Measurements from ENCODE around the gene HSPG2. TPM values are rescaled to one million over a fixed set of nuclear protein-coding genes. Genes with fewer than 3 reads are reported as not detected.

HSPG2 gene
- total and polyA plus RNA-seq, 7 experiments from 2014 or later: 1.0 to 20.8 (median 9.4) TPM

- no peak overlapping the region for H3K4me3 Mint-ChIP-seq
- H3K9me3 Mint-ChIP-seq: no peaks in the 10 kb centered on the region
- no peaks in the 10 kb centered on the region for H3K4me1 Mint-ChIP-seq
- ATAC-seq (no peak), DNase-seq (no peak)
- H3K27me3 ChIP-seq (ENCODE audit: control insufficient read depth in 2 of 2, insufficient read depth in 2 of 2, low read length in 2 of 2): no peaks in the 10 kb centered on the region
- POLR2A ChIA-PET: no interaction called here
- H3K27ac ChIP-seq (ENCODE audit: low read depth, low read length): no peak overlapping the region
- H3K27ac Mint-ChIP-seq: no peak overlapping the region
- H3K4me1 ChIP-seq (ENCODE audit: control insufficient read depth in 2 of 2, insufficient read depth in 2 of 2, low read length in 2 of 2): no peaks in the 10 kb centered on the region
- H3K9me3 ChIP-seq (ENCODE audit: control insufficient read depth in 2 of 3, low read length in 3 of 3): no peaks in the 10 kb centered on the region
- no peaks in the 10 kb centered on the region for H3K36me3 ChIP-seq (ENCODE audit: control insufficient read depth in 2 of 3, insufficient read depth in 3 of 3, low read length in 3 of 3)
- CTCF ChIA-PET: no interaction called here
- intact Hi-C loops (cut with micrococcal nuclease): no loop called here
- H3K27me3 Mint-ChIP-seq: peaks cover 0 to 3% (median 0%) of the 10 kb centered on the region in 5 donors
- H3K36me3 Mint-ChIP-seq: no peaks in the 10 kb centered on the region
- H3K4me3 ChIP-seq (ENCODE audit: low read length): no peak overlapping the region
These were observed 132.6 kb downstream of the HSPG2 start for GRCh38 chr1:21804536-21804935.

GRCh38 chr1:21801100-21801499 is 136.0 kb downstream of the HSPG2 start:
- POLR2A ChIA-PET: no interaction called here
- no peaks in the 10 kb centered on the region for H3K9me3 Mint-ChIP-seq
- no peaks in the 10 kb centered on the region for H3K4me1 Mint-ChIP-seq
- no peaks in the 10 kb centered on the region for H3K36me3 Mint-ChIP-seq
- peaks cover 0 to 3% (median 0%) of the 10 kb centered on the region in 5 donors for H3K27me3 Mint-ChIP-seq
- intact Hi-C loops (cut with micrococcal nuclease): no loop called here
- Histone ChIP-seq H3K9me3 (ENCODE audit: control insufficient read depth in 2 of 3, low read length in 3 of 3) (no peaks in the 10 kb centered on the region), H3K36me3 (ENCODE audit: control insufficient read depth in 2 of 3, insufficient read depth in 3 of 3, low read length in 3 of 3) (no peaks in the 10 kb centered on the region), H3K4me1 (ENCODE audit: control insufficient read depth in 2 of 2, insufficient read depth in 2 of 2, low read length in 2 of 2) (no peaks in the 10 kb centered on the region), H3K27me3 (ENCODE audit: control insufficient read depth in 2 of 2, insufficient read depth in 2 of 2, low read length in 2 of 2) (no peaks in the 10 kb centered on the region), H3K27ac (ENCODE audit: low read depth, low read length) (no peak overlapping the region), H3K4me3 (ENCODE audit: low read length) (no peak overlapping the region)
- no peak overlapping the region for H3K4me3 Mint-ChIP-seq
- no peak for DNase-seq
- H3K27ac Mint-ChIP-seq: no peak overlapping the region
- no peak for ATAC-seq
- CTCF ChIA-PET: no interaction called here

- intact Hi-C loops (cut with micrococcal nuclease): no loop called here
- H3K36me3 ChIP-seq (ENCODE audit: control insufficient read depth in 2 of 3, insufficient read depth in 3 of 3, low read length in 3 of 3): no peaks in the 10 kb centered on the region
- H3K27ac ChIP-seq (ENCODE audit: low read depth, low read length): no peak overlapping the region
- H3K4me3 Mint-ChIP-seq: no peak overlapping the region
- H3K36me3 Mint-ChIP-seq: peaks cover 0 to 5% (median 0%) of the 10 kb centered on the region in 5 donors
- POLR2A ChIA-PET: interaction anchor here (0.6 kb wide), 1 partner anchor 39 kb away, joined by 4 read pairs; no protein-coding TSS in a partner anchor
- no peak overlapping the region for H3K27ac Mint-ChIP-seq
- H3K27me3 ChIP-seq (ENCODE audit: control insufficient read depth in 2 of 2, insufficient read depth in 2 of 2, low read length in 2 of 2): no peaks in the 10 kb centered on the region
- H3K27me3 Mint-ChIP-seq: peaks cover 0 to 3% (median 0%) of the 10 kb centered on the region in 5 donors
- no peak overlapping the region for H3K4me3 ChIP-seq (ENCODE audit: low read length)
- ATAC-seq (no peak), DNase-seq (no peak)
- no peaks in the 10 kb centered on the region for H3K4me1 ChIP-seq (ENCODE audit: control insufficient read depth in 2 of 2, insufficient read depth in 2 of 2, low read length in 2 of 2)
- no peaks in the 10 kb centered on the region for H3K4me1 Mint-ChIP-seq
- CTCF ChIA-PET: no interaction called here
- peaks cover 0 to 8% (median 4%) of the 10 kb centered on the region in 11 donors for H3K9me3 Mint-ChIP-seq
- H3K9me3 ChIP-seq (ENCODE audit: control insufficient read depth in 2 of 3, low read length in 3 of 3): no peaks in the 10 kb centered on the region
These were observed 137.4 kb downstream of the HSPG2 start for GRCh38 chr1:21799730-21800129.

GRCh38 chr1:21795075-21795474 is 142.0 kb downstream of the HSPG2 start:
- Mint-ChIP-seq H3K36me3 (peaks cover 0 to 7% (median 0%) of the 10 kb centered on the region in 5 donors), H3K27me3 (no peaks in the 10 kb centered on the region), H3K27ac (no peak overlapping the region), H3K4me1 (peaks cover 0 to 3% (median 0%) of the 10 kb centered on the region in 7 donors), H3K4me3 (peak overlapping the region in 1 of 10 donors; percentile 35), H3K9me3 (peaks cover 0 to 12% (median 4%) of the 10 kb centered on the region in 11 donors)
- CTCF ChIA-PET: no interaction called here
- H3K9me3 ChIP-seq (ENCODE audit: control insufficient read depth in 2 of 3, low read length in 3 of 3): no peaks in the 10 kb centered on the region
- H3K27me3 ChIP-seq (ENCODE audit: control insufficient read depth in 2 of 2, insufficient read depth in 2 of 2, low read length in 2 of 2): no peaks in the 10 kb centered on the region
- H3K4me1 ChIP-seq (ENCODE audit: control insufficient read depth in 2 of 2, insufficient read depth in 2 of 2, low read length in 2 of 2): no peaks in the 10 kb centered on the region
- no peak for ATAC-seq
- intact Hi-C loops (cut with micrococcal nuclease): no loop called here
- no peak overlapping the region for H3K4me3 ChIP-seq (ENCODE audit: low read length)
- POLR2A ChIA-PET: interaction anchor here (1.0 kb wide), 1 partner anchor 11 kb away, joined by 3 read pairs; no protein-coding TSS in a partner anchor
- H3K27ac ChIP-seq (ENCODE audit: low read depth, low read length): no peak overlapping the region
- no peaks in the 10 kb centered on the region for H3K36me3 ChIP-seq (ENCODE audit: control insufficient read depth in 2 of 3, insufficient read depth in 3 of 3, low read length in 3 of 3)
- no peak for DNase-seq

GRCh38 chr1:21794656-21795055 is 142.5 kb downstream of the HSPG2 start:
- Histone ChIP-seq H3K4me3 (ENCODE audit: low read length) (no peak overlapping the region), H3K36me3 (ENCODE audit: control insufficient read depth in 2 of 3, insufficient read depth in 3 of 3, low read length in 3 of 3) (no peaks in the 10 kb centered on the region), H3K27me3 (ENCODE audit: control insufficient read depth in 2 of 2, insufficient read depth in 2 of 2, low read length in 2 of 2) (no peaks in the 10 kb centered on the region), H3K4me1 (ENCODE audit: control insufficient read depth in 2 of 2, insufficient read depth in 2 of 2, low read length in 2 of 2) (no peaks in the 10 kb centered on the region), H3K27ac (ENCODE audit: low read depth, low read length) (no peak overlapping the region), H3K9me3 (ENCODE audit: control insufficient read depth in 2 of 3, low read length in 3 of 3) (no peaks in the 10 kb centered on the region)
- Mint-ChIP-seq H3K27me3 (no peaks in the 10 kb centered on the region), H3K9me3 (peaks cover 0 to 12% (median 4%) of the 10 kb centered on the region in 11 donors), H3K4me1 (peaks cover 0 to 3% (median 0%) of the 10 kb centered on the region in 7 donors), H3K36me3 (peaks cover 0 to 7% (median 0%) of the 10 kb centered on the region in 5 donors), H3K27ac (no peak overlapping the region), H3K4me3 (peak overlapping the region in 1 of 10 donors; percentile 35)
- POLR2A ChIA-PET: no interaction called here
- ATAC-seq (no peak), DNase-seq (no peak)
- intact Hi-C loops (cut with micrococcal nuclease): no loop called here
- CTCF ChIA-PET: interaction anchor here (0.6 kb wide), 1 partner anchor 16 kb away, joined by 4 read pairs; no protein-coding TSS in a partner anchor

GRCh38 chr1:21793104-21793503 is 144.0 kb downstream of the HSPG2 start:
- Histone ChIP-seq H3K4me1 (ENCODE audit: control insufficient read depth in 2 of 2, insufficient read depth in 2 of 2, low read length in 2 of 2) (no peaks in the 10 kb centered on the region), H3K27me3 (ENCODE audit: control insufficient read depth in 2 of 2, insufficient read depth in 2 of 2, low read length in 2 of 2) (no peaks in the 10 kb centered on the region), H3K36me3 (ENCODE audit: control insufficient read depth in 2 of 3, insufficient read depth in 3 of 3, low read length in 3 of 3) (no peaks in the 10 kb centered on the region), H3K9me3 (ENCODE audit: control insufficient read depth in 2 of 3, low read length in 3 of 3) (no peaks in the 10 kb centered on the region), H3K4me3 (ENCODE audit: low read length) (no peak overlapping the region), H3K27ac (ENCODE audit: low read depth, low read length) (no peak overlapping the region)
- H3K4me1 Mint-ChIP-seq: peaks cover 0 to 3% (median 0%) of the 10 kb centered on the region in 7 donors
- H3K27ac Mint-ChIP-seq: no peak overlapping the region
- intact Hi-C loops (cut with micrococcal nuclease): no loop called here
- ChIA-PET POLR2A (no interaction called here), CTCF (no interaction called here)
- ATAC-seq: no peak
- H3K9me3 Mint-ChIP-seq: peaks cover 0 to 12% (median 4%) of the 10 kb centered on the region in 11 donors
- no peak for DNase-seq
- H3K27me3 Mint-ChIP-seq: peaks cover 0 to 2% (median 0%) of the 10 kb centered on the region in 5 donors
- no peak overlapping the region for H3K4me3 Mint-ChIP-seq
- H3K36me3 Mint-ChIP-seq: peaks cover 0 to 7% (median 0%) of the 10 kb centered on the region in 5 donors

- no peak overlapping the region for H3K27ac ChIP-seq (ENCODE audit: low read depth, low read length)
- POLR2A ChIA-PET: no interaction called here
- intact Hi-C loops (cut with micrococcal nuclease): loop anchor here in 1 of 2 donors (10.0 kb wide), 2 partner anchors 1228 to 1558 kb away; partner anchors contain the start of genes HNRNPR, KDM1A and TEX46
These were observed 150.5 kb downstream of the HSPG2 start for GRCh38 chr1:21786640-21787039.

More at GRCh38 chr1:21786640-21787039, 150.5 kb downstream of the HSPG2 start:
- no peaks in the 10 kb centered on the region for H3K9me3 ChIP-seq (ENCODE audit: control insufficient read depth in 2 of 3, low read length in 3 of 3)
- Mint-ChIP-seq H3K4me1 (peaks cover 5 to 17% (median 14%) of the 10 kb centered on the region in 7 donors), H3K27me3 (peaks cover 0 to 12% (median 0%) of the 10 kb centered on the region in 5 donors), H3K27ac (peak overlapping the region in 1 of 9 donors; percentile 33), H3K4me3 (no peak overlapping the region), H3K9me3 (no peaks in the 10 kb centered on the region), H3K36me3 (peaks cover 0 to 1% (median 0%) of the 10 kb centered on the region in 5 donors)
- DNase-seq: no peak
- no peak for ATAC-seq
- peaks cover 0 to 10% (median 0%) of the 10 kb centered on the region in 3 experiments for H3K36me3 ChIP-seq (ENCODE audit: control insufficient read depth in 2 of 3, insufficient read depth in 3 of 3, low read length in 3 of 3)
- H3K27me3 ChIP-seq (ENCODE audit: control insufficient read depth in 2 of 2, insufficient read depth in 2 of 2, low read length in 2 of 2): no peaks in the 10 kb centered on the region
- CTCF ChIA-PET: no interaction called here
- peaks cover 4 to 8% of the 10 kb centered on the region in 2 donors for H3K4me1 ChIP-seq (ENCODE audit: control insufficient read depth in 2 of 2, insufficient read depth in 2 of 2, low read length in 2 of 2)
- no peak overlapping the region for H3K4me3 ChIP-seq (ENCODE audit: low read length)

All from naive thymus-derived CD4-positive, alpha-beta T cell (primary cell).